Stimulated activated CD8-positive, alpha-beta memory T cell treated with anti-CD3 and anti-CD28 coated beads, Interleukin-4, amount 100 ng/mL, for 48 hours (primary cell): Measurements from ENCODE around the gene NARS2.
"Not testable (repeated sequence)": the region's sequence is repeated elsewhere in the genome, so short reads cannot be mapped to it uniquely, and the experiment has no call there.

Source experiments
- DNase-seq: peaks from one replicate; pipeline ENCODE4 v3.0.0-alpha.2; 2020

NARS2 gene

DNA sequence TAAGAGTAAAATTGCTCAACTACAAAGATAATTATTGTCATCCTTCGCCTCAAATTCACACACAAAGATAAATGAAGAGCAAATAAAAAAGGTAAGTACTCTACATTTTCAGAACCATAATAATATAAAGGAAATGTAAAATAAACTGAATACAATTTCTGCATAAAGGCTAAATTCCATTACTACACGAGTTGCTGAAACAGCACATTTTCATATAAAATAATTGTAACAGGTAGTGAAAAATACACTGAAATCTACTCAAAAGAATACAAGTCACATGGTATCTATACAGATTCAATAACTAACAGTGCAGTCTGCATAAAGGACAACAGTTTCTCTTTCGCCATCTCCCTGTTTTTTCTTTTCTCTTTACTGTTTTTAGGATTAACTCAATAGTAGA, 102.3 kb downstream of the NARS2 start:
- no peak for DNase-seq

DNA sequence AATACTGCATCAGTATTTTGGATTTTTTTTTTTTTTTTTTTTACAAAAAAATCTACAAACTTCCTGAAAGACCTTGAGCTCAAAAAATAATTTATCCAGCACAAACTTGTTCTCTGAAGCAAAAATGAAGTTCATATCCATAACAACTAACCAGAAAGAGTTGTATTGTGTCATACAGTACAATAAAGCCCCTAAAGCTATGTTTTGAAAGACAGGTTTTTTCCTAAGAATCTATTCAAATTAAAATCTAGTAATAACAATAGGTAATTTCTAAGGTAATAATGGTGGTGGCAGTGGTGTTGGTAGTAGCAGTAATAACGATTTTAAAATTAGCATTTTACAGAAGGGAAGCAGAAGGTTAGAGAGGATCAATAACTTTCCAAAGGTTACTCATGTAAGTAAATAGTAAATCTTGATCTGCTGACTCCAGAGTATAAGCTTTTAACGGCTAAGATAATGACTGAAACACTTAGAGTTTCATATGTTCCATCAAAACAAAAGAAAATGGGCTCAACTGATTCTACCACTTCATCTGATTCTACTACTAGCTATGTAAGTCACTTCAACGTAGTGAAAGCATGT, 103.7 kb downstream of the NARS2 start:
- no peak for DNase-seq

DNA sequence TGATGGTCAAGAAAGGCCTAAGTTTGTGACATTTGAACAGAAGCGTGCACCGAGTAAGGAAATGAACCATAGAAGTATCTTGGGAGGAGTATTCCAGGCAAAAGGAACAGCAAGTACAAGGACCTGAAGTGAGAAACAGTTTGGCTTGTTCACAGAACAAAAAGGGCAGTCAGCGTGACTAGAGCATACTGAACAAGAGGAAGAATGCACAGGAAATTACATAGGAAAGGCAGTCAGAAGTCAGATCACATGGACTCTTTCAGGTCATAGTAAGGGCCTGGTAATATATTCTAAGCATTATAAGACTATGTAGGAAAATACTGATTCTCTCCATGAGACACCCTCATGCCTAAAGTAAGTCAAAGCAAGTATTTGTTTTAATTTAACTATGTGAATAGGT, 104.8 kb downstream of the NARS2 start:
- no peak for DNase-seq

DNA sequence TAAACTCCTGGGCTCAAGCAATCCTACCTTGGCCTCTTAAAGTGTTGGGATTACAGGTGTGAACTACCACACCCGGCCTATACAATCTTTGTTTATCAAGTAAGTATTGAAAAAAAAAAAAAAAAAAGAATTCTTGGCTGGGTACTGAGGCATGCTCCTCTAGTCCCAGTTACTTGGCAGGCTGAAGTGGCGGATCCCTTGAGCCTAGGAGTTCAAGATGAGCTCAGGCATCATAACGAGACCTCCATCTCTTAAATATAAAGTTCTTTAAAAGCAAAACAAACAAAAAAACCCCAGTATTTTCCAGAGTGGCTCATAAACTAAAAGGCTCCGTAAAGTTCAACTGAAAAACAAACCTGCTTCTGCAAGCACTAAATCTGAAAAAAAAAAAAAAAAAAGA, 106.7 kb downstream of the NARS2 start:
- no peak for DNase-seq

DNA sequence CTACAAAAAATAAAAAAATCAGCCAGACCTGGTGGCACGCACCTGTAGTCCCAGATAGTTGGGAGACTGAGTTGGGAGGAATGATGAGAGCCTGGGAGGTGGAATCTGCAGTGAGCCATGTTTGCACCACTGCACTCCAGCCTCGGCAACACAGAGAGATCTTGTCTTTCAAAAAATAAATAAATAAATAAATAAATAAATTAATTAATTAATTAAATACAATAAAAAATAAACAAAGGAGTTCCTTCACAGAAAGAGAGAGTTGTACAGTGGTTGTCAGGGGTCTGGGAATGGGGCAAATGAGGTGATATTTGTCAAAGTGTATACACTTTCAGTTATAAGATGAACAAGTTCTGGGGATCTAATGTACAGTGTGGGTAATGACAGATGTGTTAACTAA, 107.3 kb downstream of the NARS2 start:
- DNase-seq = no peak

DNA sequence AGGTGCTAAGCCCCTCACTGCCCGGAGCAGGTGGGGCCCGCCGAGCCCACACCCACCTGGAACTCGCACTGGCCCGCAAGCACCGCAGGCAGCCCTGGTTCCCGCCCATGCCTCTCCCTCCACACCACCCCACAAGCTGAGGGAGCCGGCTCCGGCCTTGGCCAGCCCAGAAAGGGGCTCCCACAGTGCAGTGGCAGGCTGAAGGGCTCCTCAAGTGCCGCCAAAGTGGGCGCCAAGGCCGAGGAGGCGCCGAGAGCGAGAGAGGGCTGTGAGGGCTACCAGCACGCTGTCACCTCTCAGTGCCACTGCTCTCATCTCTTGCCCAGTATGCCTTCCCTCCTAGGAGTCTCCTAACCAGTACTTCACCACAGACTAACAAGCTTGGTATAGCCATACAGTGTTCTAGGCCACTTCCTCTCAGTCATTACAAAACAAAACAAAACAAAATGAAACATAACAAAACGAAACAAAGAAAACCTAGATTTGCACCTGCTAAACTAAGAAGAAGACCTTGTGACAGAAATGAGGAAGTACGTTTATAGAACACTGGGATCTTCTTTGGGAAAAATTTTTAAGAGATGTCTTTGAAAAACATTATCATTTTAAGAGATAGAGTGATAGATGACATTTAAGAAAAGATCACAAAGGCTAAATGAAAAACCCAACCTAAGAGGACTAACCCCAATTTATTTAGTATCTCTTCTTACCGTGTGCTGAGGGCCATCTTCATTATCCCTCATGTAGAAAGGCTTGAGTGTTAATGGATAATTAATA, 109.3 kb downstream of the NARS2 start:
- peak; percentile 38 for DNase-seq

DNA sequence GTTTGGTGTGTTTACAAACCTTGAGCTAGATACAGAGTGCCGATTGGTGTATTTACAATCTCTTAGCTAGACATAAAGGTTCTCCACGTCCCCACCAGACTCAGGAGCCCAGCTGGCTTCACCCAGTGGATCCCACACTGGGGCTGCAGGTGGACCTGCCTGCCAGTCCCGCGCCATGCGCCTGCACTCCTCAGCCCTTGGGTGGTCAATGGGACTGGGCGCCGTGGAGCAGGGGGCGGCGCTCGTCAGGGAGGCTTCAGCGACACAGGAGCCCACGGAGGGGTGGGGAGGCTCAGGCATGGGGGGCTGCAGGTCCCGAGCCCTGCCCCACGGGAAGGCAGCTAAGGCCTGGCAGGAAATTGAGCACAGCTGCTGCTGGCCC, 109.9 kb downstream of the NARS2 start:
- DNase-seq = not testable (repeated sequence)

DNA sequence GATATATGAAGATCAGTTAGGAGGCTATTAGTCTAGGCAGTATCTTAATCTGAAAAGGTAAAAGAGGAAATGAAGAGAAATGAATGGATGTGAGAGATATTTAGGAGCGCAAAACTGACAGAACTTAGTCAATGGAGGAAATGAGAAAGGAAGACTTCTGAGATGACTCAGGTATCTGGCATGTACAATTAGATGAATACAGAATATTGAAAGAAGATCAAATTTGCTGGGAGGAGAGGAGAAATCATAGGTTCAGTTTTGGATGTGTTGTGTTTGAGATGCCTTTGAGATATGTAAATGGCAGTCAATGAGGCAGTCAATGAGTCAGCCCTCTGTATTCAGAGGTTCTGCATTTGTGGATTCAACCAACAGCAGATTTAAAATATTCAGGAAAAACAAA, 114.2 kb downstream of the NARS2 start:
- DNase-seq = no peak

DNA sequence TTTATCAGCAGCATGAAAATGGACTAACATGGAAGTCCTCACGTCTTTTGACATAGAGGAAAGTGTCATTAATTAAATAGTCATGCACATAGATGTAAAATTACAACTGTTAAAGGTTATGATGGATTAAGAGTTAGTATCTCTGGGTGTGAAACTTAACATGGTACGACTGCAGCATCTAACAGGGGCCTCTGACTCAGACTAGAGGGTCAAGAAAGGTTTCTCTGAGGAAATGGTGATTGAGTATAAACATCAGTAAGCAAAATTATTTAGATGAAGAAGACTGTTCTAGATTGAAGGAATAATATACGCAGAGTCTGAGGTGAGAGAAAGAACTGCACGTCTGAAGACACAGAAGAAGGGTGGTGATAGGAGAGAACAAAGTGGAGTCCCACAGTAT, 114.9 kb downstream of the NARS2 start:
- DNase-seq = no peak

DNA sequence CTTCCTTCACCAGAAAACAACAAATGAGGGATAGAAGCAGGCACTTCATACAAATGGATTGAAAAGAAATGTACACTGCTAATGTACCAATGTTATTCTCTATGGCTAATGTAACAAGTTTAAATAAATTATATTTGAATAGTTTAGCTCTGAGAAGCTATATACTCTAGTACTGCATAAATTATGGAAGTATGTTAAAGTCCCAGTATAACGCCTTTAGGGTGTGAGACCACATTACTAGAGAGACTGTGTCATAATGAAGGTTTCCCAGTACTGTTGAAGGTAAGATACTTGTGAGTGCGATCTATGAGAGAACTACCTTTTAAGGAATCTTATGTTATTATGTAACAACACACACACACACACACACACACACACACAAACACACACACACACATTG, 117.2 kb downstream of the NARS2 start:
- DNase-seq = no peak

DNA sequence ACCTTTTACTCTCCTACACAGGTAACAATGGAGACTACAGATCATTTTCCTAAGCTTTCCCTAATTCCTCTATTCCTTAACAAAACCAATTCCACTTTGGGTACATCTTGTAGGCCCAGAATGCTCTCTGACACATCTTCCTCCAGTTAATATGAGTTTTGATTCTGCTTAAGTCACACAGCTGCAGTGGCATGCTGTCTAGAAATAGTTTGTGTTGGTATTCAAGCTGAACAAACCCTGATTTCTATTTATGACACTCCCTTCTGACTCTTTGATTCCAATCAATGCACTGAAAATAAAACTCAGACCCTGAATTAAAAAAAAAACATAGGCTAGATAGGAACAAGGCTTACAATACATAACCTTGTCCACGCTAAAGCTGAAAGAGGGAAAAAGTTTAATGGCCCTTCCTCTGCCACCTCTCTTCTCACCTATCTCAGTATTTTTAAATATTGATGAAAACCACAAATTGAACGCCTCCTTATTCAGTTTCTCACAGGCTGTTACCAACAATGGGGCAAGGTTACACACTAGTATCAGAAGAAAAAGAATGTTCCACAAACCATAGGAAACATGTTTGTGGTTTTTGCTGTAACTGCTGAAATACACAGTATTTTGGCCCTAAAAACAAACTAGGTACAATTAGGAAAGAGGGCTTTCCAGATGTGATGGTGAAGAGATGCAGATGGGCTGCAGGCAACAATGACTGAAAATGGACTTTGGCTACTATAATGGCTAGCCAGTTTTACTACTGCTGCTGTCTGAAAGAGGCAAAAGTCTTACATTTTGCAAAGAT, 121.3 kb downstream of the NARS2 start:
- DNase-seq = no peak

DNA sequence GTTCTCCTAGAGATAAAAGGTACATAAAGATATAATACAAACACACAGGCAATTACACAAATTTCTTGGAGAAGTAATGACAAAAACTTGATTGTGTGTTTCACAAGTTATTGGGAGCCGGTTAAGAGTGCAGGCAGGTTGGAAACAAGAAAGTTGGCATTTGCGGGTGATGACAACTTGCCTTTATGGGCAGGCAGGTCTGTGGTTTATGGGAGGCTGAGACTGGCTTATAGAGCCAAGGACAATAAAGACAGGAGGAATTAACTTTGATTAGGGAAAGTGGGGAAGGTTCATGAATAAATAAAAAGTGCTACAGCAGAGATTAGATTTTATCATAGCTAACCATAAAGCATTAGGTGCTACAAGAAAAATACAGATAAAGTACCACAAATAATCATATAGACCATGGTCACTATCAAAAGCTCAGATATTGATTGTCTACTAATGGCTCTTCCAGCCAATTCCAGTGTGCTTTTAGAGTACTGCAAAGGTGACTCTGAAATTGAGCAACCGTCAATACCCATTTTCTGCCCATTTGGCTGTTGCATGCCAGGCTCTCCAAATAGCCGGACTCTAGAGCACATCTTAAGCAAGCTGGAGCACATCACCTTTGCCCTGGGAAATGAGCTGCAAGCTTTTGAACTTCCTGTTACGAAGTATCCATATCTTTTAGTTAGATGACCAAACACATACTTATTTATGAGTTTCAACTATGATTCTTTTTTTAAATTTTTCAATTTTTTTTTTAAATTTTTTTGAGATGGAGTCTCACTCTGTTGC, 123.1 kb downstream of the NARS2 start:
- no peak for DNase-seq

DNA sequence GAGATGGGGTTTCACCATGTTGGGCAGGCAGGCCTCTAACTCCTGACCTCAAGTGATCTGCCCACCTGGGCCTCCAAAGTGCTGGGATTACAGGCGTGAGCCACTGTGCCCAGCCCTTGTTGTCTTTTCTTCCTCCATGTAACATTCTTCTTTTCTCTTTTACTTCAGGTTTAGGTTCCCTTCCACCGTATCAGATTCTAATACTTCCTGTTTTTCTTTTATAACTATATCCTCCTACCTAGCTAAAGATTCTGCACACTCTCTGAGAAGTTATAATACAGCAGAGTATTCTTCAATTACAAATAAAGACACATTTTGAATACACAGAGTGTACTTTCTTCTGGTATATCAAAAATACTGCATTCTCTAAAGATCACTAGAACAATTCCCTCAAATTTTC, 123.8 kb downstream of the NARS2 start:
- no peak for DNase-seq

DNA sequence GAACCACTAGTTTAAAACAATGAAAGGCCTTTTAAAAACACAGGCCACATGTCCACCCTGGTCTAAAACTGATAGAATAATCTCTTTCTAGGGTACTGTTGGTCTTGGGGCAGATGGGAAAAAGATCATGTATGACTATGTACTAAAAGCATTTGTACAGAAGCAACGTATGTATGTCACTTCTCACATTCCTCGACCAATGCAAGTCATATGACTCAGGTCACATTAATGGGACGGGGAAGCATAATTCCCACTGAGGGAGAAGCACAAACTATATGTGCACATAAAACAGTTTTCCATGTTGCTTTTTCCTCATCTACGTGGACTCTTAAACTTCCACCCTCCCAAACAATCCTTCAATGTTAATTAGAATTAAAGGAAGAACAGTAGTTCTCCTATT, 124.8 kb downstream of the NARS2 start:
- DNase-seq = no peak

DNA sequence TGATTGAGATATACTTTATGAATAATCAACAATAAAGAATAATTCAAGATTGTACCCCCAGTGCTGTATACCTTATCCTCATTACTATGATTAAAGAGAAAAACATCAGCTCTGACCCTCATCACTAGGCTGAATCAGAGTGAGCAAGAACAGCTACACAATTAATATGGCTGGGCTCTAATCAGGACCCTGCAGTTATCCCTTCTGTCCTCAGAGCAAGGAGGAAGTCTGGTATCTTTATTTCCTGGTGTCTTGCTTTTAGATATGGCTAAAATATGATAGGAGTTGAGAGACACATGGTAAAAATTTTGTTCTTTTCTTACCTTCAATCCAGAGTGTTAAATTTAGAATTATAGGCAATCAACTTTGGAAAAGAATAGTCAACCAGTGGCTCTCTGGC, 128.5 kb downstream of the NARS2 start:
- DNase-seq = no peak

DNA sequence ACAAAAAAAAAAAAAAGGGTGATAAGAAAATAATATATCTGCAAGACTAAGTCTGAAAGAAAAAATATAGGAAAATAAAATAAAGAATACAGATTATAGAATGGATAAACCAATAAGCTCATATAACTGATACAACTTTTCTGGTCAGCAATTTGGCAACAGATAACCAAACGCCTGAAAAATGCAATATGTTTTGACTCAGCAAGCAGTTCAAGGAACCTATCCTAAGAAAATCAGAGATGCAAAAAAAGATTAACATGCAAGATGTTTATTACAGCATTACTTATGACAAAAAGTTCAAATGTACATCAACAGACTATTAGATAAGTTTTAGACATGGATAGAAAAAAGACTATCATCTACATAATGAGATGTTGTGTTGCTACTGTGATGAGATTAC, 129.9 kb downstream of the NARS2 start:
- no peak for DNase-seq

DNA sequence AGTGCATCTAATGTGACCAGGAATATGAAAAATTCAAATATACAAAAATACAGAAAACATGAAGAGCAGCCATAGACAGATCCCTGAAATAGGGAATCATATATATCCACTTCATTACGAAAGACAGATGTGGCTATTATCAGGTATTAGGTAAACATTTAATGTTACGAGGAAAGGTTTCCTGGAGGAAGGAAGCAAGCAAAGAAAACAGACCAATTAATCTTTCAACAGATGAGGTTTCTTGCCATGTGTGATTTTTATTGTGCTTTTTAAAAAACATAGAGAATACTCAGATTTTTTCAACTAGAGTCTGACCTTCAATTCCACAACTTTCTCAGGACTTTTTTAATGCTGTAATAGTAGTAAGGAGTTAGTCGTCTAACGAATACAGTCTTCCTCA, 132.7 kb downstream of the NARS2 start:
- DNase-seq = no peak

DNA sequence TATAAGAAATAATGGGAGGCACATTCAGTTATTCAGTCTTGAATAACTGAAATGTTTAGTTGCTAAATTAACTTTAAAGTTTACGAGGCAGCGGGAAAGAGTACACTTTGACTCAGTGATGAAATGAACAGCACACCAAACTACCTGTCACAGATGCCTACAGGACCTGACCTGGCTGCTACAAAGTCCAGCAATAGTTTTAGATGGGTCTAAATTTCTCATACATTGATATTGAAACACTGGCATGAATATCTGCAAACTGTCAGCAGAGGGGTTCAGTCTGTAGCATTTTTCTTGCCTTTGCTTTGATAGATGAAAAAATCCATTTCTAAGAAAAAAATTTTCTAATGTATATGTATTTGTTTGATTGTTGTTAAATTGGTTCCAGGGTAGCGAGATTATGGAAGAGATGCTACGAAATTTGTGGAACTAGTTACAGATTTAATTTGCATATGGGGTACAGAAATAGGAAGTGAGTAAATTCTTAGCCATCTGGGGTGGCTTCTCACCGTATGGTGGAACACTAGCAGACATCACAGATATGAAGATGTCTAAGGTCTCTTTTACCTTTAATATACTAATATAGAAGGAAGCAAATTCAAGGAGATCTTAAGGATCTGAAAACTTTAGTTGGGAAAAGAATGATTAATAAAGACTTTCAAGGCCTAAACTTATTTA, 136.2 kb downstream of the NARS2 start:
- no peak for DNase-seq

DNA sequence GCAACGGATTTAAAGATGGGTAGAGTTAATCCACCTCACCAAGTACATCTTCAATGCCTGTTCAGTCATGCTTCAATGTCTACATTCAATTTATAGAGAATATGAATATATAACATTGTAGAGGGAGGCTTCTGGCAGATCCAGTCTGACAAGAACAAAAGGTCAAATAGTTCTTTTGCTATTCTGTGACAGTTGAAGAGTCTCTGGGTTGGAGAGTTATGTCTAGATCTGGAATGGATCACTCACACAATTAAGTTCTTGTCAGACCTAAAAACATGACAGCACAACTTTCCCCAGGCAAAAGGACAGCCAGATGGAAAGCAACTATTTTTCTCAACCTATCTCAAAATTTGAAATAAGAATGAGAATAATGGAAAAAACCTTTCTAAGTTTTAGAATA, 141.7 kb downstream of the NARS2 start:
- DNase-seq = no peak

DNA sequence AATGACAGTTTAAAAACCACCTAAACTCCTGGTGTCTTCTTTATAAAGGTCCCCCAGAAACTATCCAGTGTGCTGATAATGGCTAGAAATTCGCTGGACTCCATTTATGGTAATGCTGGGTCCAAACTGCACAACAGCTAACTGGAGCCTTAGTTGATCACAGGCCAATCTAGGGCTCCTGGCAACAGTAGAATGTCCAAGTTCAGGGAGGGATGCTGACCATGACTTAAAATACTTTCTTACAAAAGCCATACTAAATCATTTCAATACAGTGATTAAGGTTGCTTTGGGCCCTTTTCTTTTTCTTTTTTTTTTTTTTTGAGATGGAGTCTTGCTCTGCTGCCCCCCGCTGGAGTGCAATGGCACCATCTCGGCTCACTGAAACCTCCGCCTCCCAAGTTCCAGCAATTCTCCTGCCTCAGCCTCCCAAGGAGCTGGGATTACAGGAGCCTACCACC, 142.6 kb downstream of the NARS2 start:
- peak; percentile 42 for DNase-seq

DNA sequence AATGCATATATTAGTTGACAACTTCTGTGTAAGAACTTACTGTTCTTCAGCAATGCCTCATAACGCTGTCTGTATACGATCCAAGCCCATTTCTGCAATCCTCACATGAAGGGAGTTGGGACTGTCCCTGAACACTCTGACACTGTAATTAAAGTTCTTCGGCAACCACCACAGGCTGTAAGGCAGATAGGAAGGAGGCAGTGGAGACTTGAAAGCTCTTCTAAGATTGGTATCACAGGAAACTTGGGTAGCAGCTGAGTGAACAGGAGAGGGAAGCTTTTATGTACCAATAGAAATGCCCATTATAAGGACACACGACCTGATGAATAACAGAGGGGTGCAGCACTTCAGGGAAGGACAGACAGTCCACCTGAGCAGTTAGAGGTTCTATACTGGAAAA, 145.0 kb downstream of the NARS2 start:
- no peak for DNase-seq

DNA sequence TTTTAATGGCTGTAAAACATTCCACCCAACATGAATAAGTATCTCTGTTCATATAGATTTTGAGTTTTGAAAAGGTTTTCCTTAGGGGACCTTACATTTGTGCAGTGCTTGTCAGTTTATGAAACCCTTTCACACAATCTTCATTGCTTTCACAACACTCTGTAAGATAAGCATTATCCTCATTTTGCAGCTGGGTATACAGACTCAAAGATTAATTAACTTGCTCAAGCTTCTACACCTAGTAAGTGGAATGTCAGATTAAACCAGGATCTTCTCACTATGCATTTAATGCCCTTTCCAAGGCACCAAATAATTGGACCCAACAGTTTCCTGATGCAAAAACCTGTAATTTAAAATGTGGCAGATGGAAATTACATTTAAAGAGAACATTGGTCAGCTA, 145.5 kb downstream of the NARS2 start:
- DNase-seq = no peak

DNA sequence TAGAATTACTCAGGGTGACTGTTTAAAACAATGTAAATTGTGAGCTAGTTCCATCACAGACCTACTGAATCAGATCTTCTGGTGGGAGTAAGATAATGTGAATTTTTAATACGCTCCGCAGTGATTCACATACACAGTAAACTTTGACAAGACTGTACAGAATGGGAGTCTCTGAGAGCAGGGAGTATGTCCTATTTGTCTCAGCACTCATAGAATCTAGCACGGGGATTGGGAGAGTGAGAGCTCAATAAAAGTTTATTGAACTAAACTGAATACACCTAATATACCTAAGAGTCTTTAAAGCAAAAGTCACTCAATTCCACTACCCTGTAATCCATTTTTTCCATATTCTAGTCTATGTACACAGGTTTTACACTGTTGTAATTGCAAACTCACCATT, 145.9 kb downstream of the NARS2 start:
- DNase-seq = no peak
